Hematopoietic multipotent progenitor cell (in vitro differentiated cells): ENCODE results near the gene ADCK2. TPM values are rescaled to one million over a fixed set of nuclear protein-coding genes. Genes with fewer than 3 reads are reported as not detected.
"Not testable (repeated sequence)": the region's sequence is repeated elsewhere in the genome, so short reads cannot be mapped to it uniquely, and the experiment has no call there.

Source experiments
- DNase-seq, 3 donors: peaks; one replicate each; pipeline ENCODE4 v3.0.0-alpha.2; 2011 to 2015; ENCODE audit warnings: low read depth in 2 of 3, low spot score in 2 of 3
- total RNA-seq: library from RNA; depleted of rRNA; stranded (reverse); fragments of >200 nt; gene quantifications from one replicate; pipeline ENCODE4 v1.2.3, GENCODE V29; 2012

ADCK2 gene
- 38.5 TPM for total RNA-seq

GRCh38 chr7:140672382-140673062 lies at the start of gene ADCK2:
TSS of gene ADCK2 (plus strand) at chr7:140672945. CDS start at chr7:140673331, 386 bp downstream.
- DNase-seq = peak; percentile 36 to 51 (median 39)

GRCh38 chr7:140623980-140624379 lies 48.8 kb upstream of the ADCK2 start:
- DNase-seq = no peak

- no peak for DNase-seq
These were observed 48.2 kb upstream of the ADCK2 start for GRCh38 chr7:140624392-140625191.

- not testable (repeated sequence) for DNase-seq
These were observed 47.6 kb upstream of the ADCK2 start for GRCh38 chr7:140625192-140625558.

GRCh38 chr7:140625908-140626868 lies 46.6 kb upstream of the ADCK2 start:
- no peak for DNase-seq

- no peak for DNase-seq
These were observed 41.7 kb upstream of the ADCK2 start for GRCh38 chr7:140631021-140631420.

- no peak for DNase-seq
These were observed 41.1 kb upstream of the ADCK2 start for GRCh38 chr7:140631602-140632001.

GRCh38 chr7:140635345-140635744 lies 37.4 kb upstream of the ADCK2 start:
- no peak for DNase-seq

GRCh38 chr7:140635816-140636215 lies 36.9 kb upstream of the ADCK2 start:
- DNase-seq = no peak

GRCh38 chr7:140637400-140637799 lies 35.3 kb upstream of the ADCK2 start:
- DNase-seq = no peak

GRCh38 chr7:140638173-140638791 lies 34.5 kb upstream of the ADCK2 start:
- DNase-seq = no peak

- peak in 1 of 3 donors; percentile 63 for DNase-seq
These were observed 33.2 kb upstream of the ADCK2 start for GRCh38 chr7:140639366-140640053.

- DNase-seq = peak in 1 of 3 donors; percentile 26
These were observed 32.6 kb upstream of the ADCK2 start for GRCh38 chr7:140640060-140640637.

- peak in 2 of 3 donors; percentile 42 to 48 for DNase-seq
These were observed 31.8 kb upstream of the ADCK2 start, which contains the start of gene DENND2A for GRCh38 chr7:140640727-140641523. TSS of gene DENND2A (minus strand) at chr7:140640813. CDS start at chr7:140602397, 38,416 bp downstream.

- no peak for DNase-seq
These were observed 31.1 kb upstream of the ADCK2 start for GRCh38 chr7:140641524-140642195.

GRCh38 chr7:140643416-140643815 lies 29.3 kb upstream of the ADCK2 start:
- no peak for DNase-seq

- not testable (repeated sequence) for DNase-seq
These were observed 28.0 kb upstream of the ADCK2 start for GRCh38 chr7:140644761-140645160.
